ENCODE measurements around the gene COP1.

COP1 gene

DNA sequence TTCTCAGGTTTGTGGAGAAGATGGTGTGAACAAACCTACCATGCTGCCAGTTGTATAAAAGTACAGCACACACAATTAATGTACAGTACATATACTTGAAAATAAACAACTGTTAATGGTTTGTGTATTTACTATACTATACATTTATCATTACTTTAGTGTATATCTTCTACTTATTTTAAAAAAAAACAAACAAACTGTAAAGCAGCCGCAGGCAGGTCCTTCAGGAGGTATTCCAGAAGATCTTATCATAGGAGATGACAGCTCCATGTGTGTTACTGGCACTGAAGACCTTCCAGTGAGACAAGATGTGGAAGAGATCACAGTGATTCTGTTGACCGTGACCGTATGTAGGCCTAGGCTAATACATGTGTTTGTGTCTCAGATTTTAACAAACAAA, 155.7 kb downstream of the COP1 start:
- H3K27ac ChIP-seq (ENCODE audit: low read depth, low read length) = no peak overlapping the region
- no peaks in the 10 kb centered on the region for H3K4me1 ChIP-seq (ENCODE audit: control insufficient read depth, low read depth, low read length)
- H3K79me2 ChIP-seq (ENCODE audit: control insufficient read depth, insufficient read depth, low read length) = no peaks in the 10 kb centered on the region
- H2AK5ac ChIP-seq (ENCODE audit: low read length) = no peak overlapping the region
- no peak overlapping the region for H3K4me2 ChIP-seq (ENCODE audit: low read length)
- H4K8ac ChIP-seq (ENCODE audit: low read depth, low read length) = no peak overlapping the region
- no peak overlapping the region for H2BK5ac ChIP-seq (ENCODE audit: low read length)
- DNase-seq = no peak
- H2BK15ac ChIP-seq (replicated peaks; ENCODE audit: low read depth) = no peak overlapping the region
- H3K79me1 ChIP-seq (ENCODE audit: low read length) = no peaks in the 10 kb centered on the region
- no peak overlapping the region for H3K56ac ChIP-seq (ENCODE audit: low read length)
- H3K4me3 ChIP-seq (ENCODE audit: low read length) = no peak overlapping the region
- no peaks in the 10 kb centered on the region for H3K27me3 ChIP-seq (ENCODE audit: insufficient read depth, low read length, poor library complexity)
- no peak overlapping the region for H2BK120ac ChIP-seq (ENCODE audit: low read depth, low read length)
- H3K4ac ChIP-seq (ENCODE audit: low read depth, low read length) = no peak overlapping the region
- no CpG with 5 or more reads among the region's 3 CpGs for WGBS (ENCODE audit: extremely low coverage, insufficient coverage, low lambda C conversion rate)
- no peak overlapping the region for H3K18ac ChIP-seq (ENCODE audit: low read length)
- no peak overlapping the region for H3K9ac ChIP-seq (ENCODE audit: low read length)
- no peak overlapping the region for H4K5ac ChIP-seq (ENCODE audit: low read length)
- no peaks in the 10 kb centered on the region for H3K36me3 ChIP-seq (ENCODE audit: control insufficient read depth, insufficient read depth, low read length)
- H3K23ac ChIP-seq (ENCODE audit: low read length) = no peak overlapping the region

DNA sequence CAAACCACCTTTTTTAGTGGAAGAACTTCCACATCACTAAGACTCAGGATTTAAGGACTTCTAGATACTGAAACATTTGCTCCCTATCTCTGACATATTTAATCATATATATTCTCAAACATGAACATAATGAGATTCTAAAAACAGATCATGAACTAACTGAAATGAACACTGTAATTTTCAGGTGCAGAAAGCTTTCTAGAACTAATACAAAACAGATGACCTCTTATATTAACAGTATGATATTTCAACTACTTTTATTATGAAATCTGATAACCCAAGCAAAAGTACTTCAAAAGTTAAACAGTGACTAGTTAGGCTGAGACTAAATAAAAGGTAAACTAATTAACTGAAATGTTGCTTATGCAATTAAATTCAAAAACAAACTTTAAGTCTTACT, 157.5 kb downstream of the COP1 start:
- no peak overlapping the region for H4K8ac ChIP-seq (ENCODE audit: low read depth, low read length)
- H3K4me3 ChIP-seq (ENCODE audit: low read length) = no peak overlapping the region
- no peak for DNase-seq
- no peak overlapping the region for H3K56ac ChIP-seq (ENCODE audit: low read length)
- no peak overlapping the region for H2AK5ac ChIP-seq (ENCODE audit: low read length)
- no peak overlapping the region for H2BK15ac ChIP-seq (replicated peaks; ENCODE audit: low read depth)
- H3K4me2 ChIP-seq (ENCODE audit: low read length) = no peak overlapping the region
- no peaks in the 10 kb centered on the region for H3K36me3 ChIP-seq (ENCODE audit: control insufficient read depth, insufficient read depth, low read length)
- no peak overlapping the region for H3K27ac ChIP-seq (ENCODE audit: low read depth, low read length)
- no peak overlapping the region for H2BK120ac ChIP-seq (ENCODE audit: low read depth, low read length)
- no peaks in the 10 kb centered on the region for H3K79me2 ChIP-seq (ENCODE audit: control insufficient read depth, insufficient read depth, low read length)
- H2BK5ac ChIP-seq (ENCODE audit: low read length) = no peak overlapping the region
- no peak overlapping the region for H3K18ac ChIP-seq (ENCODE audit: low read length)
- H4K5ac ChIP-seq (ENCODE audit: low read length) = no peak overlapping the region
- no peaks in the 10 kb centered on the region for H3K79me1 ChIP-seq (ENCODE audit: low read length)
- H3K4ac ChIP-seq (ENCODE audit: low read depth, low read length) = no peak overlapping the region
- no peaks in the 10 kb centered on the region for H3K27me3 ChIP-seq (ENCODE audit: insufficient read depth, low read length, poor library complexity)
- no peaks in the 10 kb centered on the region for H3K4me1 ChIP-seq (ENCODE audit: control insufficient read depth, low read depth, low read length)
- no peak overlapping the region for H3K23ac ChIP-seq (ENCODE audit: low read length)
- H3K9ac ChIP-seq (ENCODE audit: low read length) = no peak overlapping the region

- H3K27me3 ChIP-seq (ENCODE audit: insufficient read depth, low read length, poor library complexity) = no peaks in the 10 kb centered on the region
- H4K5ac ChIP-seq (ENCODE audit: low read length) = no peak overlapping the region
- 100% methylated on average over 2 of the region's 3 CpGs for WGBS (ENCODE audit: extremely low coverage, insufficient coverage, low lambda C conversion rate)
- H3K27ac ChIP-seq (ENCODE audit: low read depth, low read length) = no peak overlapping the region
- H3K4ac ChIP-seq (ENCODE audit: low read depth, low read length) = no peak overlapping the region
- no peak overlapping the region for H3K23ac ChIP-seq (ENCODE audit: low read length)
- H3K56ac ChIP-seq (ENCODE audit: low read length) = no peak overlapping the region
- no peak overlapping the region for H2BK5ac ChIP-seq (ENCODE audit: low read length)
- no peaks in the 10 kb centered on the region for H3K79me2 ChIP-seq (ENCODE audit: control insufficient read depth, insufficient read depth, low read length)
- H4K8ac ChIP-seq (ENCODE audit: low read depth, low read length) = no peak overlapping the region
- no peak overlapping the region for H2AK5ac ChIP-seq (ENCODE audit: low read length)
- H2BK15ac ChIP-seq (replicated peaks; ENCODE audit: low read depth) = no peak overlapping the region
- H3K9ac ChIP-seq (ENCODE audit: low read length) = no peak overlapping the region
- no peak overlapping the region for H2BK120ac ChIP-seq (ENCODE audit: low read depth, low read length)
- no peak overlapping the region for H3K18ac ChIP-seq (ENCODE audit: low read length)
- no peaks in the 10 kb centered on the region for H3K36me3 ChIP-seq (ENCODE audit: control insufficient read depth, insufficient read depth, low read length)
- no peak for DNase-seq
- H3K4me1 ChIP-seq (ENCODE audit: control insufficient read depth, low read depth, low read length) = no peaks in the 10 kb centered on the region
- H3K79me1 ChIP-seq (ENCODE audit: low read length) = no peaks in the 10 kb centered on the region
- H3K4me2 ChIP-seq (ENCODE audit: low read length) = no peak overlapping the region
- H3K4me3 ChIP-seq (ENCODE audit: low read length) = no peak overlapping the region
These were observed 160.2 kb downstream of the COP1 start for GRCh38 chr1:176046926-176047325.

GRCh38 chr1:176043537-176043936, 163.5 kb downstream of the COP1 start:
- Histone ChIP-seq H3K23ac (ENCODE audit: low read length) (no peak overlapping the region), H3K4me1 (ENCODE audit: control insufficient read depth, low read depth, low read length) (no peaks in the 10 kb centered on the region), H4K5ac (ENCODE audit: low read length) (no peak overlapping the region), H3K4ac (ENCODE audit: low read depth, low read length) (no peak overlapping the region), H3K18ac (ENCODE audit: low read length) (no peak overlapping the region), H3K79me2 (ENCODE audit: control insufficient read depth, insufficient read depth, low read length) (no peaks in the 10 kb centered on the region), H3K27ac (ENCODE audit: low read depth, low read length) (no peak overlapping the region), H2BK5ac (ENCODE audit: low read length) (no peak overlapping the region), H2AK5ac (ENCODE audit: low read length) (no peak overlapping the region), H3K36me3 (ENCODE audit: control insufficient read depth, insufficient read depth, low read length) (no peaks in the 10 kb centered on the region), H4K8ac (ENCODE audit: low read depth, low read length) (no peak overlapping the region), H3K56ac (ENCODE audit: low read length) (no peak overlapping the region), H2BK15ac (replicated peaks; ENCODE audit: low read depth) (no peak overlapping the region), H3K9ac (ENCODE audit: low read length) (no peak overlapping the region), H2BK120ac (ENCODE audit: low read depth, low read length) (no peak overlapping the region), H3K4me3 (ENCODE audit: low read length) (no peak overlapping the region), H3K27me3 (ENCODE audit: insufficient read depth, low read length, poor library complexity) (no peaks in the 10 kb centered on the region), H3K4me2 (ENCODE audit: low read length) (no peak overlapping the region), H3K79me1 (ENCODE audit: low read length) (no peaks in the 10 kb centered on the region)
- DNase-seq = no peak

- Histone ChIP-seq H3K4me1 (ENCODE audit: control insufficient read depth, low read depth, low read length) (no peaks in the 10 kb centered on the region), H2BK15ac (replicated peaks; ENCODE audit: low read depth) (no peak overlapping the region), H3K4me2 (ENCODE audit: low read length) (no peak overlapping the region), H3K27ac (ENCODE audit: low read depth, low read length) (no peak overlapping the region), H4K8ac (ENCODE audit: low read depth, low read length) (no peak overlapping the region), H3K56ac (ENCODE audit: low read length) (no peak overlapping the region), H4K5ac (ENCODE audit: low read length) (no peak overlapping the region), H3K18ac (ENCODE audit: low read length) (no peak overlapping the region), H2BK120ac (ENCODE audit: low read depth, low read length) (no peak overlapping the region), H2AK5ac (ENCODE audit: low read length) (no peak overlapping the region), H3K23ac (ENCODE audit: low read length) (no peak overlapping the region), H3K4me3 (ENCODE audit: low read length) (no peak overlapping the region), H3K27me3 (ENCODE audit: insufficient read depth, low read length, poor library complexity) (no peaks in the 10 kb centered on the region), H2BK5ac (ENCODE audit: low read length) (no peak overlapping the region), H3K9ac (ENCODE audit: low read length) (no peak overlapping the region), H3K79me1 (ENCODE audit: low read length) (no peaks in the 10 kb centered on the region), H3K36me3 (ENCODE audit: control insufficient read depth, insufficient read depth, low read length) (no peaks in the 10 kb centered on the region), H3K4ac (ENCODE audit: low read depth, low read length) (no peak overlapping the region), H3K79me2 (ENCODE audit: control insufficient read depth, insufficient read depth, low read length) (no peaks in the 10 kb centered on the region)
- DNase-seq = no peak
- no CpG with 5 or more reads among the region's 2 CpGs for WGBS (ENCODE audit: extremely low coverage, insufficient coverage, low lambda C conversion rate)
These were observed 173.2 kb downstream of the COP1 start for GRCh38 chr1:176033881-176034280.

GRCh38 chr1:176033474-176033873, 173.6 kb downstream of the COP1 start:
- H3K79me1 ChIP-seq (ENCODE audit: low read length) = no peaks in the 10 kb centered on the region
- H3K56ac ChIP-seq (ENCODE audit: low read length) = no peak overlapping the region
- H2BK15ac ChIP-seq (replicated peaks; ENCODE audit: low read depth) = no peak overlapping the region
- no peaks in the 10 kb centered on the region for H3K36me3 ChIP-seq (ENCODE audit: control insufficient read depth, insufficient read depth, low read length)
- no peak overlapping the region for H3K4me2 ChIP-seq (ENCODE audit: low read length)
- no peak for DNase-seq
- H3K23ac ChIP-seq (ENCODE audit: low read length) = no peak overlapping the region
- H4K5ac ChIP-seq (ENCODE audit: low read length) = no peak overlapping the region
- H3K27ac ChIP-seq (ENCODE audit: low read depth, low read length) = no peak overlapping the region
- H3K4me3 ChIP-seq (ENCODE audit: low read length) = no peak overlapping the region
- WGBS (ENCODE audit: extremely low coverage, insufficient coverage, low lambda C conversion rate) = no CpG with 5 or more reads among the region's 1 CpG
- H3K4ac ChIP-seq (ENCODE audit: low read depth, low read length) = no peak overlapping the region
- no peaks in the 10 kb centered on the region for H3K27me3 ChIP-seq (ENCODE audit: insufficient read depth, low read length, poor library complexity)
- no peak overlapping the region for H2BK120ac ChIP-seq (ENCODE audit: low read depth, low read length)
- no peak overlapping the region for H3K18ac ChIP-seq (ENCODE audit: low read length)
- H4K8ac ChIP-seq (ENCODE audit: low read depth, low read length) = no peak overlapping the region
- H2AK5ac ChIP-seq (ENCODE audit: low read length) = no peak overlapping the region
- no peaks in the 10 kb centered on the region for H3K4me1 ChIP-seq (ENCODE audit: control insufficient read depth, low read depth, low read length)
- H3K79me2 ChIP-seq (ENCODE audit: control insufficient read depth, insufficient read depth, low read length) = no peaks in the 10 kb centered on the region
- H2BK5ac ChIP-seq (ENCODE audit: low read length) = no peak overlapping the region
- H3K9ac ChIP-seq (ENCODE audit: low read length) = no peak overlapping the region
